HepG2 (cell line): ENCODE data around the gene PDLIM7. TPM values are rescaled to one million over a fixed set of nuclear protein-coding genes. Genes with fewer than 3 reads are reported as not detected.

ENCODE experiments used
- HDAC6 ChIP-seq: fragments of 200-600 bp; sonication (generic); IDR thresholded peaks from 2 replicates; pipeline ENCODE4 v1.7.0; 2017; ENCODE audit warnings: mild to moderate bottlenecking, antibody characterized with exemption, low read length, low read depth
- HOXA5 ChIP-seq: sonication (generic); formaldehyde crosslinking; IDR thresholded peaks from 2 replicates; pipeline ENCODE4 v1.4.0; 2020; ENCODE audit warnings: missing genetic modification reagents
- MAZ ChIP-seq, 2 experiments: sonication (generic) in 1 of 2; formaldehyde crosslinking in 1 of 2; IDR thresholded peaks; 2 replicates each; pipeline versions ENCODE4 v1.5.0 to v1.6.1; 2012 to 2020; ENCODE audit warnings: low read depth in 2 of 2, mild to moderate bottlenecking in 2 of 2, borderline replicate concordance in 1 of 2, improper control_type of control experiment in 1 of 2, low read length in 1 of 2, missing genetic modification reagents in 1 of 2, moderate library complexity in 1 of 2
- NFE2L1 ChIP-seq: sonication (generic); formaldehyde crosslinking; IDR thresholded peaks from 2 replicates; pipeline ENCODE4 v1.4.0; 2020; ENCODE audit warnings: missing genetic modification reagents, mild to moderate bottlenecking, borderline replicate concordance
- NFIB ChIP-seq: sonication (generic); formaldehyde crosslinking; IDR thresholded peaks from 2 replicates; pipeline ENCODE4 v1.9.0; 2021; ENCODE audit warnings: missing genetic modification reagents, mild to moderate bottlenecking, borderline replicate concordance
- NR2F6 ChIP-seq, 2 experiments: IDR thresholded peaks; 2 replicates each; pipeline ENCODE4 v1.6.1; 2016; ENCODE audit warnings: antibody characterized with exemption in 1 of 2, mild to moderate bottlenecking in 1 of 2
- PBX2 ChIP-seq: IDR thresholded peaks from 2 replicates; pipeline ENCODE4 v1.6.1; 2016; ENCODE audit warnings: control low read depth
- PHF21A ChIP-seq: sonication (generic); formaldehyde crosslinking; IDR thresholded peaks from 2 replicates; pipeline ENCODE4 v1.5.0; 2020; ENCODE audit warnings: mild to moderate bottlenecking, missing genetic modification reagents
- SP1 ChIP-seq, 2 experiments: fragments of 450-650 bp in 1 of 2; sonication (generic) in 1 of 2; formaldehyde crosslinking in 1 of 2; IDR thresholded peaks; 2 replicates each; pipeline versions ENCODE4 v1.4.0 to v1.6.1; 2016 to 2020; ENCODE audit warnings: missing genetic modification reagents in 1 of 2
- SP2 ChIP-seq: sonication (generic); formaldehyde crosslinking; IDR thresholded peaks from 2 replicates; pipeline ENCODE4 v1.5.1; 2020; ENCODE audit warnings: mild to moderate bottlenecking, missing genetic modification reagents
- THAP7 ChIP-seq: sonication (generic); formaldehyde crosslinking; IDR thresholded peaks from 2 replicates; pipeline ENCODE4 v1.8.1; 2023; ENCODE audit warnings: mild to moderate bottlenecking, missing genetic modification reagents
- ZBTB1 ChIP-seq: sonication (generic); formaldehyde crosslinking; IDR thresholded peaks from 2 replicates; pipeline ENCODE4 v1.4.0; 2020; ENCODE audit warnings: missing genetic modification reagents, borderline replicate concordance
- ZNF276 ChIP-seq: sonication (generic); formaldehyde crosslinking; IDR thresholded peaks from 2 replicates; pipeline ENCODE4 v1.4.0; 2020; ENCODE audit warnings: mild to moderate bottlenecking, low read depth, missing genetic modification reagents
- ZNF44 ChIP-seq: sonication (generic); formaldehyde crosslinking; IDR thresholded peaks from 2 replicates; pipeline ENCODE4 v1.5.1; 2020; ENCODE audit warnings: mild to moderate bottlenecking, missing genetic modification reagents
- ZNF512 ChIP-seq: sonication (generic); formaldehyde crosslinking; IDR thresholded peaks from 2 replicates; pipeline ENCODE4 v1.4.0; 2020; ENCODE audit warnings: mild to moderate bottlenecking, missing genetic modification reagents
- ZNF547 ChIP-seq: sonication (generic); formaldehyde crosslinking; IDR thresholded peaks from 2 replicates; pipeline ENCODE4 v1.5.1; 2020; ENCODE audit warnings: mild to moderate bottlenecking, missing genetic modification reagents
- ZNF563 ChIP-seq: sonication (generic); formaldehyde crosslinking; IDR thresholded peaks from 2 replicates; pipeline ENCODE4 v1.8.0; 2022; ENCODE audit warnings: mild to moderate bottlenecking, moderate library complexity, missing genetic modification reagents
- ZNF639 ChIP-seq: conservative IDR thresholded peaks from 2 replicates; pipeline ENCODE4 v1.6.1; 2018; ENCODE audit warnings: missing genetic modification reagents
- ZNF644 ChIP-seq: IDR thresholded peaks from 2 replicates; pipeline ENCODE4 v1.6.1; 2016; ENCODE audit warnings: low read depth
- ZNF766 ChIP-seq: sonication (generic); formaldehyde crosslinking; IDR thresholded peaks from 2 replicates; pipeline ENCODE4 v1.5.0; 2020; ENCODE audit warnings: missing genetic modification reagents, borderline replicate concordance
- polyA plus RNA-seq, 8 experiments: library from polyadenylated mRNA; depleted of rRNA in 3 of 8; stranded (reverse) in 7 of 8; unstranded in 1 of 8; fragments of >200 nt; fragmentation: Illumina TruSeq in 4 of 8; extraction: Trizol in 4 of 8; gene quantifications; 2 replicates each; pipeline versions ENCODE4 v1.2.1 to v1.2.3, GENCODE V29; 2011 to 2016; ENCODE audit warnings: low read depth in 4 of 8, missing spikeins in 1 of 8, mixed read lengths in 1 of 8; ENCODE audit not compliant: insufficient read depth in 1 of 8
- total RNA-seq, 5 experiments: library from RNA; depleted of rRNA; stranded (reverse); fragments of >200 nt; fragmentation: Illumina TruSeq; extraction: Trizol; gene quantifications; 2 replicates each; pipeline ENCODE4 v1.2.3, GENCODE V29; 2016; ENCODE audit warnings: low read depth in 1 of 5

Gene PDLIM7
- total and polyA plus RNA-seq, 2 of the 13 experiments (the other 11 are each of a cell fraction or from before 2014, with no cell fraction given), result 21.1 to 31.3 TPM

GRCh38 chr5:177497292-177498012 lies at the start of gene PDLIM7 (continued):
- TF ChIP-seq ZNF512 (CRISPR knock-in tag) (no peak), ZNF44 (CRISPR knock-in tag) (no peak), ZNF563 (CRISPR knock-in tag) (peak; percentile 80; the same call in 1 of the 2 replicates), ZNF547 (CRISPR knock-in tag) (no peak), SP1 (IDR thresholded peaks at IDR 0.05) (peak; percentile 78), SP1 (CRISPR knock-in tag; IDR thresholded peaks at IDR 0.05) (peak; percentile 86), NFIB (no peak), ZNF276 (CRISPR knock-in tag) (no peak), NR2F6 (IDR thresholded peaks at IDR 0.05) (no peak), NR2F6 (CRISPR knock-in tag; IDR thresholded peaks at IDR 0.05) (peak; percentile 10; the same call in 1 of the 2 replicates), SP2 (CRISPR knock-in tag) (peak; percentile 63), ZNF766 (CRISPR knock-in tag) (0 out of 2 replicates have a peak, but pooled peaks have one; percentile 28), ZNF639 (CRISPR knock-in tag) (0 out of 2 replicates have a peak, but pooled peaks have one; percentile 46), ZBTB1 (CRISPR knock-in tag) (no peak), MAZ (IDR thresholded peaks at IDR 0.05; ENCODE audit: borderline replicate concordance, low read depth, low read length) (no peak; the same call in 1 of the 2 replicates), MAZ (CRISPR knock-in tag; IDR thresholded peaks at IDR 0.05; ENCODE audit: low read depth) (peak; percentile 34), HDAC6 (no peak), NFE2L1 (CRISPR knock-in tag) (no peak), PBX2 (no peak), HOXA5 (CRISPR knock-in tag) (peak; percentile 86), THAP7 (CRISPR knock-in tag) (no peak), PHF21A (peak; percentile 68), ZNF644 (CRISPR knock-in tag) (no peak)
